ENCODE data around the gene FRYL.

GRCh38 chr4:48698029-48698971, 81.8 kb downstream of the FRYL start:
- no peak for TF ChIP-seq POLR2A (IDR thresholded peaks at IDR 0.05)
- no peak for TF ChIP-seq CTCF (IDR thresholded peaks at IDR 0.05)

All from right lobe of liver (tissue), 4 donors.